Keratinocyte (primary cell): Measurements from ENCODE around the gene SLC12A3. TPM values are rescaled to one million over a fixed set of nuclear protein-coding genes. Genes with fewer than 3 reads are reported as not detected.

Source experiments
- DNase-seq: peaks from one replicate; pipeline ENCODE4 v3.0.0-alpha.2; 2011; ENCODE audit warnings: low read depth, missing footprints, low spot score
- FAIRE-seq: peaks from 2 replicates; lab custom pipeline; 2011; peaks lifted over from hg19 to GRCh38; lab: Jason Lieb, UNC
- H2AFZ ChIP-seq: 2 replicates; pipeline ENCODE4 v1.6.0; 2012; ENCODE audit warnings: low read length, control low read depth, inconsistent platforms; ENCODE audit not compliant: control insufficient read depth
- H3K27ac ChIP-seq: 2 replicates; pipeline ENCODE4 v1.5.1; 2011; ENCODE audit warnings: low read length; ENCODE audit not compliant: control insufficient read depth, insufficient read depth
- H3K27me3 ChIP-seq: 3 replicates; pipeline ENCODE4 v1.6.0; 2011; ENCODE audit warnings: low read length; ENCODE audit not compliant: control insufficient read depth, insufficient read depth; ENCODE audit errors: extremely low read depth
- H3K36me3 ChIP-seq, 2 experiments: 2 replicates in 1 of 2; 3 replicates in 1 of 2; pipeline ENCODE4 v1.5.1; 2011; ENCODE audit warnings: low read length in 2 of 2, mild to moderate bottlenecking in 1 of 2; ENCODE audit not compliant: control insufficient read depth in 2 of 2, insufficient read depth in 2 of 2; ENCODE audit errors: extremely low read depth in 1 of 2
- H3K4me1 ChIP-seq: 3 replicates; pipeline ENCODE4 v1.5.1; 2011; ENCODE audit warnings: low read length; ENCODE audit not compliant: control insufficient read depth, insufficient read depth; ENCODE audit errors: extremely low read depth
- H3K4me2 ChIP-seq: 3 replicates; pipeline ENCODE4 v1.6.0; 2011; ENCODE audit warnings: low read depth, low read length; ENCODE audit not compliant: control insufficient read depth, insufficient read depth; ENCODE audit errors: extremely low read depth
- H3K4me3 ChIP-seq, 3 experiments: fragments of 200-600 bp in 1 of 3; sonication (generic) in 1 of 3; 2 replicates in 2 of 3; 3 replicates in 1 of 3; pipeline ENCODE4 v1.5.1; 2011 to 2016; ENCODE audit warnings: low read length in 3 of 3, mild to moderate bottlenecking in 3 of 3, control low read depth in 2 of 3, inconsistent platforms in 1 of 3, low read depth in 1 of 3, mixed read lengths in 1 of 3, mixed run types in 1 of 3, moderate library complexity in 1 of 3; ENCODE audit not compliant: control insufficient read depth in 2 of 3, insufficient read depth in 2 of 3; ENCODE audit errors: extremely low read depth in 1 of 3
- H3K79me2 ChIP-seq: 2 replicates; pipeline ENCODE4 v1.6.0; 2012; ENCODE audit warnings: low read length; ENCODE audit not compliant: control insufficient read depth, insufficient read depth
- H3K9ac ChIP-seq: 3 replicates; pipeline ENCODE4 v1.6.0; 2011; ENCODE audit warnings: low read length; ENCODE audit not compliant: control insufficient read depth, insufficient read depth; ENCODE audit errors: extremely low read depth
- H3K9me1 ChIP-seq: 3 replicates; pipeline ENCODE4 v1.6.0; 2011; ENCODE audit warnings: low read length; ENCODE audit not compliant: control insufficient read depth, insufficient read depth; ENCODE audit errors: extremely low read depth
- H3K9me3 ChIP-seq: 2 replicates; pipeline ENCODE4 v1.5.1; 2012; ENCODE audit warnings: low read depth, low read length; ENCODE audit not compliant: control insufficient read depth
- H4K20me1 ChIP-seq: 3 replicates; pipeline ENCODE4 v1.6.0; 2011; ENCODE audit warnings: low read length; ENCODE audit not compliant: control insufficient read depth, insufficient read depth; ENCODE audit errors: extremely low read depth
- CTCF ChIP-seq, 3 experiments: IDR thresholded peaks in 1 of 3; conservative IDR thresholded peaks in 1 of 3; optimal IDR thresholded peaks in 1 of 3; 2 replicates in 2 of 3; 3 replicates in 1 of 3; pipeline versions ENCODE3 to v1.5.1; 2011; ENCODE audit warnings: low read length in 3 of 3, mild to moderate bottlenecking in 3 of 3, moderate library complexity in 2 of 3, control low read depth in 1 of 3, inconsistent platforms in 1 of 3; ENCODE audit not compliant: insufficient read depth in 2 of 3; ENCODE audit errors: extremely low read depth in 1 of 3
- EZH2 ChIP-seq: IDR thresholded peaks from one replicate; pipeline ENCODE4 v1.6.1; 2012; ENCODE audit warnings: inconsistent platforms, mild to moderate bottlenecking, low read length, moderate library complexity
- dilution Hi-C: fragments of 300-500 bp; cut with MboI; formaldehyde crosslinking; loops from one replicate; pipeline ENCODE4 v1.7.0; 2020; ENCODE audit warnings: low sequenced_read_pairs; ENCODE audit not compliant: extremely low pct_ligation_motif_present
- polyA plus RNA-seq, 5 experiments: library from polyadenylated mRNA; depleted of rRNA in 3 of 5; stranded (reverse) in 3 of 5; stranded (forward) in 1 of 5; unstranded in 1 of 5; fragments of >200 nt; gene quantifications; 1 replicate in 1 of 5; 2 replicates in 3 of 5; 3 replicates in 1 of 5; pipeline versions ENCODE4 v1.2.1 to v1.2.3, GENCODE V29; 2011 to 2012; ENCODE audit warnings: missing spikeins in 2 of 5, low read depth in 1 of 5, low replicate concordance in 1 of 5

The SLC12A3 gene
- polyA plus RNA-seq, 1 donor (not counting 4 experiments of a cell fraction or from before 2014, with no cell fraction given): not detected

DNA sequence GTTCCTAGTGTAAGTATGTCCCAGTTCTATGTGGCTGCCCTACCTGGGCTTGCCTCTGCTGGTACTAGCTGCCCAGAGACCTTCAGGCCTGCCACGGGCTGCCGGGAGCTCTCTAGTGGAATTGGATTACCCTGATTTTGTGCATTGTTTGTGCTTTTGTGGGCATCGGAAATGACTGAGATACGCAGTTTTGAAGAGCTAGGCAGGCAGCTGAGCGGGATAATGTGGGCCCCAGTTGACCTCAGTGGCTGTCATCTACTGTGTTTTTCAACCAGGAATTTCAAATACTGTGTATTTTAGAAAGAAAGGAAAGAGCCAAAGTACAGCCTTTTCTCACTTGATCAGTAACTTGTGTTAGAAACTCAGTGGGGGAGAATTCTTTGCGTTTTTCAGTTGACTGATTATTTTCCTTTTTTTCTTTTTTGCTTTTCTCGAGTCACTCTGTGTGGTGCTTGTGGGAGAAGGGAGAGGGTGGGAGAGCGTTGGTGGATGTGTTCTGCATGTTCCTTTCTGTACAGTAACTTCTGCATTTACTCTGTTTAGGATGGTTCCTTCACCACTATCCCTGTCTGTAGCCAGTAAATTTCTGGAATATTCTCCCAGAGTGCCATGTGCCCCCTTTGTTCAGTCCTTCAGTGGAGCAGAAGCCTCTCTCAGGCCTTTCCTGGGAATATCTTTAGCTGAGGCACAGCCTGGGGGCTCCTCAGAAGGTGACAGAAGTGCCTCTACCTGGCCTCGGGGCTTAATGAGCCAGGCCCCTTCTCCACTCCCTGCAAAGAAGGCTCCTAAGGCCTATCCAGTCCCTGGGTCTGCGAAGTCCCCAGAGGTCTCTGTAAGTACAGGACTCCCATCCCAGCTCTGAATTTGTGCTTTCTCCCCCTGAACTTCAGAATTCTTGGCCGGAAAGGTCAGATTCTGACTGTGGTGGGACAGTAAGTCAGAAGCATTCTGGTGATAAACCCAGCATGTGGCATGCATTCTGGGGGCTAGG lies 15.0 kb upstream of the SLC12A3 start:
- Histone ChIP-seq H3K79me2 (no peaks in the 10 kb centered on the region), H3K36me3 (peaks cover under 1 to 7% of the 10 kb centered on the region in 2 experiments), H3K9me1 (no peaks in the 10 kb centered on the region), H3K9ac (peak overlapping the region; percentile 41), H3K4me1 (peaks cover 37% of the 10 kb centered on the region), H3K4me2 (peak overlapping the region; percentile 31), H3K9me3 (no peaks in the 10 kb centered on the region), H3K27me3 (no peaks in the 10 kb centered on the region), H3K27ac (peak overlapping the region; percentile 57), H2AFZ (no peak overlapping the region), H3K4me3 (no peak overlapping the region), H4K20me1 (no peaks in the 10 kb centered on the region)
- TF ChIP-seq EZH2 (no peak), CTCF (optimal IDR thresholded peaks at IDR 0.05 in 1 of 3, IDR thresholded peaks at IDR 0.05 in 1 of 3, conservative IDR thresholded peaks at IDR 0.05 in 1 of 3; ENCODE audit: extremely low read depth in 1 of 3, insufficient read depth in 2 of 3, low read length in 3 of 3) (no peak)
- FAIRE-seq (no peak), DNase-seq (no peak)
- dilution Hi-C loops: loop anchor here (25.0 kb wide), 1 partner anchor 88 kb away; no protein-coding TSS in a partner anchor

DNA sequence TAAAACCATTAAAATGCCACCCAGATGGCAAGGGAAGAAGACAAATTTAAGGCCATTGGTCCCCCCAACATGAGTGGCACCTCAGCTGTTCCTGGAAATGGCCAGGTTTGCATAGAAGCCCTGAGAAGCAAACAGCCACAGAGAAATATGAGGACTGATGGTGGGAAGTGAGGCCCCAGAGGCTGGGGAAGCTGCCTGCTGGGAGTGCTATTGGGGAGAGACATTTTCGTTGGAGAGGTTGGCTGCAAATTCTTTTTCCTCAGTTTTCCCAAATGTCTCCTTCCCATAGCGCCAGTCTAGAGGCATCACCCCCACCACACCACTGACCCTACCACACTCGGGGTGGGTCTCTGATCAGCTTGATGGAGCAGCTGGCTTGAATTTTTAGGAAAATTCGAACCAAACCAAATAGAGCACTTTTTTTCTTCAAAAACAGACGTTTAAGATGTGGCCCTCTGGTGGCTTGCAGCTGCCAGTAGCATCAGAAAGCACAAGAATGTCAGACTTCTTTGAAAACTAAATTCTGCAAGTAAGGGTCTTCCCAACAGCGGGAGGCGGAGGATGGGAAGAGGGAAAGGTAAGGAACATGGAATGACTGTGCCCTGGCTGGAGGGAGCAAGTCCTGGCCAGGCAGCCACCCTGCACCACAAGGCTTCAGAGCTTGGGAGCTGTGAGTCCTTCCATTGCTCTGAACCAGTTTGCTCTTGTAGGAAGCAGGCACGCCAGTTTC lies 13.2 kb upstream of the SLC12A3 start:
- H3K4me1 ChIP-seq: peaks cover 37% of the 10 kb centered on the region
- dilution Hi-C loops: loop anchor here (25.0 kb wide), 1 partner anchor 90 kb away; no protein-coding TSS in a partner anchor
- no peaks in the 10 kb centered on the region for H3K9me3 ChIP-seq
- no peaks in the 10 kb centered on the region for H3K9me1 ChIP-seq
- no peaks in the 10 kb centered on the region for H4K20me1 ChIP-seq
- H2AFZ ChIP-seq: no peak overlapping the region
- TF ChIP-seq CTCF (optimal IDR thresholded peaks at IDR 0.05 in 1 of 3, IDR thresholded peaks at IDR 0.05 in 1 of 3, conservative IDR thresholded peaks at IDR 0.05 in 1 of 3; ENCODE audit: extremely low read depth in 1 of 3, insufficient read depth in 2 of 3, low read length in 3 of 3) (peak; percentile 0 to 38 (median 20)), EZH2 (no peak)
- no peak overlapping the region for H3K9ac ChIP-seq
- H3K27me3 ChIP-seq: no peaks in the 10 kb centered on the region
- no peaks in the 10 kb centered on the region for H3K36me3 ChIP-seq
- no peaks in the 10 kb centered on the region for H3K79me2 ChIP-seq
- FAIRE-seq (no peak), DNase-seq (no peak)
- H3K27ac ChIP-seq: no peak overlapping the region
- no peak overlapping the region for H3K4me2 ChIP-seq
- no peak overlapping the region for H3K4me3 ChIP-seq
